ENCODE measurements around the gene GRAMD2A. TPM values are rescaled to one million over a fixed set of nuclear protein-coding genes. Genes with fewer than 3 reads are reported as not detected.
"Not testable (repeated sequence)": the region's sequence is repeated elsewhere in the genome, so short reads cannot be mapped to it uniquely, and the experiment has no call there.

Gene GRAMD2A
- total RNA-seq, 2 donors from 2014 or later = not detected

- H3K9me3 Mint-ChIP-seq = no peaks in the 10 kb centered on the region
- no peaks in the 10 kb centered on the region for H3K36me3 Mint-ChIP-seq
- ATAC-seq (no peak), DNase-seq (ENCODE audit: low spot score) (no peak)
- H3K27ac Mint-ChIP-seq = no peak overlapping the region
- no peaks in the 10 kb centered on the region for H3K4me1 Mint-ChIP-seq (ENCODE audit: low read depth in 2 of 2)
- H3K4me3 Mint-ChIP-seq = no peak overlapping the region
- peaks cover 9 to 10% of the 10 kb centered on the region in 2 donors for H3K27me3 Mint-ChIP-seq
These were observed 22.2 kb downstream of the GRAMD2A start for GRCh38 chr15:72175186-72176044.

- Mint-ChIP-seq H3K4me3 (no peak overlapping the region), H3K27ac (no peak overlapping the region), H3K36me3 (no peaks in the 10 kb centered on the region)
These were observed 22.9 kb downstream of the GRAMD2A start for GRCh38 chr15:72174551-72175165.

GRCh38 chr15:72173864-72174550, 23.6 kb downstream of the GRAMD2A start:
- peak in 1 of 2 donors; percentile 3 for ATAC-seq
- no peaks in the 10 kb centered on the region for H3K9me3 Mint-ChIP-seq
- peaks cover 0 to 3% of the 10 kb centered on the region in 2 donors for H3K4me1 Mint-ChIP-seq (ENCODE audit: low read depth in 2 of 2)
- no peak overlapping the region for H3K27ac Mint-ChIP-seq
- no peak overlapping the region for H3K4me3 Mint-ChIP-seq
- DNase-seq (ENCODE audit: low spot score) = no peak
- no peaks in the 10 kb centered on the region for H3K36me3 Mint-ChIP-seq
- H3K27me3 Mint-ChIP-seq = peaks cover 9 to 10% of the 10 kb centered on the region in 2 donors

More at GRCh38 chr15:72174551-72175165, 22.9 kb downstream of the GRAMD2A start:
- peak in 1 of 2 donors; percentile 30 for ATAC-seq
- H3K9me3 Mint-ChIP-seq = no peaks in the 10 kb centered on the region
- peaks cover 9 to 10% of the 10 kb centered on the region in 2 donors for H3K27me3 Mint-ChIP-seq
- no peak for DNase-seq (ENCODE audit: low spot score)
- H3K4me1 Mint-ChIP-seq (ENCODE audit: low read depth in 2 of 2) = no peaks in the 10 kb centered on the region

- ATAC-seq = no peak
- DNase-seq (ENCODE audit: low spot score) = no peak
- H3K36me3 Mint-ChIP-seq = no peaks in the 10 kb centered on the region
- peaks cover 0 to 6% of the 10 kb centered on the region in 2 donors for H3K4me1 Mint-ChIP-seq (ENCODE audit: low read depth in 2 of 2)
- H3K9me3 Mint-ChIP-seq = no peaks in the 10 kb centered on the region
- no peak overlapping the region for H3K27ac Mint-ChIP-seq
- peaks cover 9 to 10% of the 10 kb centered on the region in 2 donors for H3K27me3 Mint-ChIP-seq
- H3K4me3 Mint-ChIP-seq = no peak overlapping the region
These were observed 24.2 kb downstream of the GRAMD2A start for GRCh38 chr15:72173401-72173800.

- ATAC-seq (no peak), DNase-seq (ENCODE audit: low spot score) (no peak)
- Mint-ChIP-seq H3K27me3 (peaks cover 9 to 10% of the 10 kb centered on the region in 2 donors), H3K36me3 (no peaks in the 10 kb centered on the region), H3K4me1 (ENCODE audit: low read depth in 2 of 2) (peaks cover 0 to 9% of the 10 kb centered on the region in 2 donors), H3K9me3 (no peaks in the 10 kb centered on the region), H3K4me3 (no peak overlapping the region), H3K27ac (no peak overlapping the region)
These were observed 24.8 kb downstream of the GRAMD2A start for GRCh38 chr15:72172796-72173195.

GRCh38 chr15:72171978-72172377, 25.6 kb downstream of the GRAMD2A start:
- not testable (repeated sequence) for DNase-seq (ENCODE audit: low spot score); H3K4me3 Mint-ChIP-seq; H3K9me3 Mint-ChIP-seq; H3K36me3 Mint-ChIP-seq; ATAC-seq; H3K4me1 Mint-ChIP-seq (ENCODE audit: low read depth in 2 of 2); H3K27me3 Mint-ChIP-seq; H3K27ac Mint-ChIP-seq

GRCh38 chr15:72170691-72171090, 26.9 kb downstream of the GRAMD2A start:
- H3K27ac Mint-ChIP-seq = no peak overlapping the region
- H3K27me3 Mint-ChIP-seq = peaks cover 9 to 12% of the 10 kb centered on the region in 2 donors
- no peak for DNase-seq (ENCODE audit: low spot score)
- H3K4me3 Mint-ChIP-seq = no peak overlapping the region
- ATAC-seq = no peak
- H3K9me3 Mint-ChIP-seq = no peaks in the 10 kb centered on the region
- H3K4me1 Mint-ChIP-seq (ENCODE audit: low read depth in 2 of 2) = peaks cover 0 to 9% of the 10 kb centered on the region in 2 donors
- H3K36me3 Mint-ChIP-seq = no peaks in the 10 kb centered on the region

- H3K36me3 Mint-ChIP-seq = no peaks in the 10 kb centered on the region
- ATAC-seq = no peak
- no peak overlapping the region for H3K4me3 Mint-ChIP-seq
These were observed 27.5 kb downstream of the GRAMD2A start for GRCh38 chr15:72169921-72170611.

GRCh38 chr15:72169236-72169920, 28.2 kb downstream of the GRAMD2A start:
- Mint-ChIP-seq H3K36me3 (no peaks in the 10 kb centered on the region), H3K27me3 (peaks cover 0 to 3% of the 10 kb centered on the region in 2 donors), H3K27ac (no peak overlapping the region), H3K4me3 (no peak overlapping the region), H3K9me3 (no peaks in the 10 kb centered on the region), H3K4me1 (ENCODE audit: low read depth in 2 of 2) (peaks cover 0 to 9% of the 10 kb centered on the region in 2 donors)
- peak in 1 of 2 donors; percentile 11 for ATAC-seq
- DNase-seq (ENCODE audit: low spot score) = no peak

More at GRCh38 chr15:72169921-72170611, 27.5 kb downstream of the GRAMD2A start:
- no peaks in the 10 kb centered on the region for H3K9me3 Mint-ChIP-seq
- H3K27me3 Mint-ChIP-seq = peaks cover 3 to 6% of the 10 kb centered on the region in 2 donors
- no peak overlapping the region for H3K27ac Mint-ChIP-seq
- peaks cover 0 to 9% of the 10 kb centered on the region in 2 donors for H3K4me1 Mint-ChIP-seq (ENCODE audit: low read depth in 2 of 2)
- no peak for DNase-seq (ENCODE audit: low spot score)

GRCh38 chr15:72168808-72169190, 28.8 kb downstream of the GRAMD2A start:
- Mint-ChIP-seq H3K27ac (no peak overlapping the region), H3K9me3 (no peaks in the 10 kb centered on the region), H3K27me3 (peaks cover 0 to 3% of the 10 kb centered on the region in 2 donors), H3K4me3 (no peak overlapping the region), H3K4me1 (ENCODE audit: low read depth in 2 of 2) (peaks cover 0 to 9% of the 10 kb centered on the region in 2 donors), H3K36me3 (no peaks in the 10 kb centered on the region)
- DNase-seq (ENCODE audit: low spot score) = no peak
- ATAC-seq = no peak

- Mint-ChIP-seq H3K9me3 (no peaks in the 10 kb centered on the region), H3K4me1 (ENCODE audit: low read depth in 2 of 2) (peaks cover 0 to 9% of the 10 kb centered on the region in 2 donors), H3K27me3 (peaks cover 0 to 3% of the 10 kb centered on the region in 2 donors), H3K36me3 (no peaks in the 10 kb centered on the region), H3K4me3 (no peak overlapping the region), H3K27ac (no peak overlapping the region)
- ATAC-seq = no peak
- DNase-seq (ENCODE audit: low spot score) = no peak
These were observed 29.3 kb downstream of the GRAMD2A start for GRCh38 chr15:72168131-72168807.

- no peak overlapping the region for H3K4me3 Mint-ChIP-seq
- H3K27ac Mint-ChIP-seq = no peak overlapping the region
- no peak for ATAC-seq
- no peaks in the 10 kb centered on the region for H3K36me3 Mint-ChIP-seq
- no peak for DNase-seq (ENCODE audit: low spot score)
- peaks cover 0 to 3% of the 10 kb centered on the region in 2 donors for H3K27me3 Mint-ChIP-seq
- H3K9me3 Mint-ChIP-seq = no peaks in the 10 kb centered on the region
- peaks cover 0 to 9% of the 10 kb centered on the region in 2 donors for H3K4me1 Mint-ChIP-seq (ENCODE audit: low read depth in 2 of 2)
These were observed 30.1 kb downstream of the GRAMD2A start for GRCh38 chr15:72167445-72167844.
